GM12801 (cell line): ENCODE measurements around the gene SELENOF.

Source experiments
- CTCF ChIP-seq: IDR thresholded peaks from one replicate; pipeline ENCODE4 v1.5.1; 2011; ENCODE audit warnings: control low read depth; ENCODE audit not compliant: insufficient read length; ENCODE audit errors: extremely low read depth

SELENOF gene

GRCh38 chr1:86825319-86825718 lies 88.6 kb downstream of the SELENOF start:
- TF ChIP-seq CTCF: no peak

- TF ChIP-seq CTCF: no peak
Observed at GRCh38 chr1:86823821-86824500, 90.0 kb downstream of the SELENOF start.

- no peak for TF ChIP-seq CTCF
Observed at GRCh38 chr1:86823386-86823785, 90.5 kb downstream of the SELENOF start.

- TF ChIP-seq CTCF: no peak
Observed at GRCh38 chr1:86822459-86822858, 91.5 kb downstream of the SELENOF start.

GRCh38 chr1:86821956-86822355 lies 92.0 kb downstream of the SELENOF start:
- TF ChIP-seq CTCF: no peak
